H9 (cell line): ENCODE results near the gene C3orf85. TPM values are rescaled to one million over a fixed set of nuclear protein-coding genes. Genes with fewer than 3 reads are reported as not detected.

Source experiments
- DNase-seq: peaks from one replicate; pipeline ENCODE4 v3.0.0-alpha.2; 2017
- H2AFZ ChIP-seq: one replicate; pipeline ENCODE4 v1.6.1; 2013; ENCODE audit warnings: mild to moderate bottlenecking, low read length, control low read depth, moderate library complexity
- H2AK5ac ChIP-seq: 2 replicates; pipeline ENCODE4 v1.6.1; 2013; ENCODE audit warnings: low read length, control low read depth, mixed read lengths; ENCODE audit not compliant: insufficient read length
- H2BK120ac ChIP-seq: one replicate; pipeline ENCODE4 v1.6.1; 2013; ENCODE audit warnings: low read depth, mild to moderate bottlenecking, low read length, control low read depth, inconsistent platforms; ENCODE audit not compliant: poor library complexity, severe bottlenecking
- H2BK12ac ChIP-seq: 2 replicates; pipeline ENCODE4 v1.6.1; 2013; ENCODE audit warnings: low read length, control low read depth, mixed read lengths, low read depth; ENCODE audit not compliant: insufficient read length
- H2BK15ac ChIP-seq: 2 replicates; pipeline ENCODE4 v1.6.1; 2013; ENCODE audit warnings: low read depth, low read length, control low read depth
- H2BK20ac ChIP-seq: one replicate; pipeline ENCODE4 v1.6.1; 2013; ENCODE audit warnings: low read depth, mild to moderate bottlenecking, low read length, control low read depth, inconsistent platforms; ENCODE audit not compliant: poor library complexity, severe bottlenecking
- H2BK5ac ChIP-seq: 2 replicates; pipeline ENCODE4 v1.6.1; 2013; ENCODE audit warnings: low read length, control low read depth, mixed read lengths; ENCODE audit not compliant: insufficient read length
- H3K14ac ChIP-seq: 2 replicates; pipeline ENCODE4 v1.6.1; 2013; ENCODE audit warnings: low read length, control low read depth; ENCODE audit not compliant: insufficient read depth
- H3K18ac ChIP-seq: 2 replicates; pipeline ENCODE4 v1.6.1; 2013; ENCODE audit warnings: low read depth, mild to moderate bottlenecking, mixed read lengths, low read length, control low read depth; ENCODE audit not compliant: insufficient read length
- H3K23ac ChIP-seq: 2 replicates; pipeline ENCODE4 v1.6.1; 2013; ENCODE audit warnings: low read length, control low read depth, mixed read lengths, low read depth; ENCODE audit not compliant: insufficient read length
- H3K23me2 ChIP-seq: 2 replicates; pipeline ENCODE4 v1.6.1; 2013; ENCODE audit warnings: low read depth, mild to moderate bottlenecking, mixed read lengths, low read length, control low read depth; ENCODE audit not compliant: insufficient read length, poor library complexity, severe bottlenecking
- H3K27ac ChIP-seq: 2 replicates; pipeline ENCODE4 v1.5.1; 2013; ENCODE audit warnings: low read length, control low read depth, mixed read lengths, low read depth; ENCODE audit not compliant: insufficient read length
- H3K27me3 ChIP-seq: 2 replicates; pipeline ENCODE4 v1.6.1; 2013; ENCODE audit warnings: low read length, control low read depth, inconsistent platforms; ENCODE audit not compliant: insufficient read depth
- H3K4ac ChIP-seq: 2 replicates; pipeline ENCODE4 v1.6.1; 2013; ENCODE audit warnings: low read depth, mild to moderate bottlenecking, control low read depth, inconsistent platforms, low read length, moderate library complexity
- H3K4me1 ChIP-seq: 2 replicates; pipeline ENCODE4 v1.6.1; 2013; ENCODE audit warnings: low read length, control low read depth, inconsistent platforms; ENCODE audit not compliant: insufficient read depth
- H3K4me2 ChIP-seq: 2 replicates; pipeline ENCODE4 v1.6.1; 2013; ENCODE audit warnings: low read length, control low read depth, mixed read lengths; ENCODE audit not compliant: insufficient read length, insufficient read depth
- H3K56ac ChIP-seq: 2 replicates; pipeline ENCODE4 v1.6.1; 2013; ENCODE audit warnings: low read depth, mild to moderate bottlenecking, mixed read lengths, low read length, control low read depth; ENCODE audit not compliant: insufficient read length
- H3K79me1 ChIP-seq: 2 replicates; pipeline ENCODE4 v1.6.1; 2013; ENCODE audit warnings: low read depth, mild to moderate bottlenecking, moderate library complexity, low read length, control low read depth, inconsistent platforms; ENCODE audit not compliant: insufficient read depth, poor library complexity, severe bottlenecking
- H3K79me2 ChIP-seq: 2 replicates; pipeline ENCODE4 v1.6.1; 2013; ENCODE audit warnings: low read length, control low read depth, inconsistent platforms; ENCODE audit not compliant: insufficient read depth
- H3K9ac ChIP-seq: 2 replicates; pipeline ENCODE4 v1.6.1; 2013; ENCODE audit warnings: low read length, control low read depth, mixed read lengths; ENCODE audit not compliant: insufficient read length; ENCODE audit errors: extremely low read depth
- H3K9me3 ChIP-seq: one replicate; pipeline ENCODE4 v1.6.1; 2013; ENCODE audit warnings: low read depth, low read length, inconsistent platforms; ENCODE audit not compliant: control insufficient read depth
- H3T11ph ChIP-seq: one replicate; pipeline ENCODE4 v1.6.1; 2013; ENCODE audit warnings: mild to moderate bottlenecking, low read length, control low read depth, inconsistent platforms
- H4K20me1 ChIP-seq: one replicate; pipeline ENCODE4 v1.6.1; 2013; ENCODE audit not compliant: control insufficient read depth, insufficient read length, insufficient read depth
- H4K5ac ChIP-seq: 2 replicates; pipeline ENCODE4 v1.6.1; 2013; ENCODE audit warnings: low read depth, mild to moderate bottlenecking, mixed read lengths, low read length, control low read depth; ENCODE audit not compliant: insufficient read length
- H4K8ac ChIP-seq: replicated peaks from 2 replicates; pipeline ENCODE4 v1.6.1; 2013; ENCODE audit warnings: low read length, control low read depth, mixed read lengths, low read depth; ENCODE audit not compliant: insufficient read length
- H4K91ac ChIP-seq: 2 replicates; pipeline ENCODE4 v1.6.1; 2013; ENCODE audit warnings: low read depth, mild to moderate bottlenecking, moderate library complexity, mixed read lengths, low read length, control low read depth; ENCODE audit not compliant: insufficient read length
- H3K27ac Mint-ChIP-seq, 3 experiments: 2 replicates in 2 of 3; 3 replicates in 1 of 3; pipeline ENCODE4 v1.8.0; 2020 to 2021; ENCODE audit warnings: mixed read lengths in 3 of 3, mild to moderate bottlenecking in 1 of 3, moderate library complexity in 1 of 3
- H3K27me3 Mint-ChIP-seq: 2 replicates; pipeline ENCODE4 v1.8.0; 2021; ENCODE audit warnings: low read depth, mild to moderate bottlenecking, moderate library complexity, mixed read lengths
- H3K36me3 Mint-ChIP-seq, 3 experiments: 2 replicates in 2 of 3; 3 replicates in 1 of 3; pipeline ENCODE4 v1.8.0; 2020 to 2021; ENCODE audit warnings: low read depth in 3 of 3, mixed read lengths in 3 of 3; ENCODE audit not compliant: insufficient read depth in 1 of 3
- H3K4me1 Mint-ChIP-seq, 2 experiments: 2 replicates each; pipeline ENCODE4 v1.8.0; 2020; ENCODE audit warnings: mixed read lengths in 2 of 2
- H3K4me3 Mint-ChIP-seq, 2 experiments: 2 replicates in 1 of 2; 3 replicates in 1 of 2; pipeline ENCODE4 v1.8.0; 2020 to 2021; ENCODE audit warnings: mild to moderate bottlenecking in 2 of 2, mixed read lengths in 2 of 2, moderate library complexity in 1 of 2
- H3K9me3 Mint-ChIP-seq, 2 experiments: 2 replicates in 1 of 2; 3 replicates in 1 of 2; pipeline ENCODE4 v1.8.0; 2020; ENCODE audit warnings: mild to moderate bottlenecking in 2 of 2, mixed read lengths in 2 of 2, moderate library complexity in 1 of 2
- WGBS: extraction: QIAGEN DNeasy Blood & Tissue Kit; methylation state at CpG from one replicate; pipeline ENCODE4 v1.1.7; 2013; ENCODE audit warnings: missing lambda C conversion rate, low lambda C conversion rate, mixed read lengths; ENCODE audit not compliant: insufficient read length; ENCODE audit errors: extremely low coverage; 5-methylcytosine and 5-hydroxymethylcytosine counted together
- total RNA-seq: library from RNA; stranded (reverse); gene quantifications from 2 replicates; pipeline ENCODE4 v1.2.1, GENCODE V29; 2021
- TF ChIP-seq, protein P1 (sequence below): fragments of 200-600 bp; sonication (generic); conservative IDR thresholded peaks from 3 replicates; pipeline ENCODE4 v1.8.0; 2021; ENCODE audit warnings: antibody characterized with exemption, mild to moderate bottlenecking

The C3orf85 gene
- total RNA-seq, 1 experiment from 2014 or later = not detected

DNA sequence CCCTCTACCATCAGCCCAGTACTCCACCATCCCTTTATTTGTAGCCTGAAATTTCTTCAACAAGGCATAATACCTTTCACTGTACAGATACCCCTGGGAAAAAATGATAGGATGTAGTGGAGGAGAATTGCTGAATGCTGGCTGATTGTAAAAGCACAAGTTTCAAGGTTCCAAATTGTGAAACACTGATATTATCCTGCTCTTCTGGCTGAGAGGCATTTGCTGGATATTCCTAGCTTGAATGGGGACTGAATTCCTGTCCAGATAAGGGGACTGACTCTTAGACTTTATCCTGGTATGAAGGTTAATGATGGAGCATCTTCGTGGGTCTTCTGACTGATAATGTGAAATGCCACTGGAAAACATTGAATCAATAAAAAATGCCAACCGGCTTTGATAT lies 9.0 kb upstream of the C3orf85 start:
- H4K5ac ChIP-seq = no peak overlapping the region
- no peak overlapping the region for H2BK12ac ChIP-seq
- no peak overlapping the region for H3K18ac ChIP-seq
- H3K9me3 ChIP-seq = no peaks in the 10 kb centered on the region
- no peak overlapping the region for H2BK5ac ChIP-seq
- H4K20me1 ChIP-seq = no peaks in the 10 kb centered on the region
- H3K14ac ChIP-seq = no peak overlapping the region
- Mint-ChIP-seq H3K27me3 (peaks cover 1% of the 10 kb centered on the region; the same call in 1 of the 2 replicates), H3K36me3 (peaks cover 3 to 9% (median 5%) of the 10 kb centered on the region in 3 experiments; a peak in 5 of 7 replicates), H3K4me3 (no peak overlapping the region), H3K27ac (no peak overlapping the region), H3K9me3 (peaks cover 12 to 13% of the 10 kb centered on the region in 2 experiments; a peak in 4 of 5 replicates), H3K4me1 (no peaks in the 10 kb centered on the region; a peak in 1 of 4 replicates)
- H3K4me2 ChIP-seq = no peak overlapping the region
- H3K4ac ChIP-seq = no peak overlapping the region
- H2BK15ac ChIP-seq = no peak overlapping the region
- no peaks in the 10 kb centered on the region for H3K23me2 ChIP-seq
- H4K8ac ChIP-seq = no peak overlapping the region
- no peak for DNase-seq
- no peak overlapping the region for H2BK20ac ChIP-seq
- no peaks in the 10 kb centered on the region for H3K79me1 ChIP-seq
- no peak overlapping the region for H3T11ph ChIP-seq
- H3K23ac ChIP-seq = no peak overlapping the region
- no peak overlapping the region for H2AFZ ChIP-seq
- H2AK5ac ChIP-seq = no peak overlapping the region
- no peak overlapping the region for H2BK120ac ChIP-seq
- no peak overlapping the region for H4K91ac ChIP-seq
- no peaks in the 10 kb centered on the region for H3K4me1 ChIP-seq
- WGBS = no CpG with 5 or more reads among the region's 2 CpGs
- no peak overlapping the region for H3K9ac ChIP-seq
- no peaks in the 10 kb centered on the region for H3K27me3 ChIP-seq
- H3K56ac ChIP-seq = no peak overlapping the region
- TF ChIP-seq, protein P1, sequence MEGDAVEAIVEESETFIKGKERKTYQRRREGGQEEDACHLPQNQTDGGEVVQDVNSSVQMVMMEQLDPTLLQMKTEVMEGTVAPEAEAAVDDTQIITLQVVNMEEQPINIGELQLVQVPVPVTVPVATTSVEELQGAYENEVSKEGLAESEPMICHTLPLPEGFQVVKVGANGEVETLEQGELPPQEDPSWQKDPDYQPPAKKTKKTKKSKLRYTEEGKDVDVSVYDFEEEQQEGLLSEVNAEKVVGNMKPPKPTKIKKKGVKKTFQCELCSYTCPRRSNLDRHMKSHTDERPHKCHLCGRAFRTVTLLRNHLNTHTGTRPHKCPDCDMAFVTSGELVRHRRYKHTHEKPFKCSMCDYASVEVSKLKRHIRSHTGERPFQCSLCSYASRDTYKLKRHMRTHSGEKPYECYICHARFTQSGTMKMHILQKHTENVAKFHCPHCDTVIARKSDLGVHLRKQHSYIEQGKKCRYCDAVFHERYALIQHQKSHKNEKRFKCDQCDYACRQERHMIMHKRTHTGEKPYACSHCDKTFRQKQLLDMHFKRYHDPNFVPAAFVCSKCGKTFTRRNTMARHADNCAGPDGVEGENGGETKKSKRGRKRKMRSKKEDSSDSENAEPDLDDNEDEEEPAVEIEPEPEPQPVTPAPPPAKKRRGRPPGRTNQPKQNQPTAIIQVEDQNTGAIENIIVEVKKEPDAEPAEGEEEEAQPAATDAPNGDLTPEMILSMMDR = no peak
- no peak overlapping the region for H3K27ac ChIP-seq
- no peaks in the 10 kb centered on the region for H3K79me2 ChIP-seq
